Stimulated activated CD4-positive, alpha-beta T cell treated with anti-CD3 and anti-CD28 coated beads, Interleukin-12 subunit alpha, Interleukin-12 subunit beta, amount 100 ng/mL, for 4 hours (primary cell): ENCODE measurements around the gene RALBP1.
A peak's percentile ranks its signal among the peaks of the same experiment; 100 is the strongest.
"Not testable (repeated sequence)": the region's sequence is repeated elsewhere in the genome, so short reads cannot be mapped to it uniquely, and the experiment has no call there.

Experiments
- DNase-seq: peaks from one replicate; pipeline ENCODE4 v3.0.0-alpha.2; 2020

RALBP1 gene

DNA sequence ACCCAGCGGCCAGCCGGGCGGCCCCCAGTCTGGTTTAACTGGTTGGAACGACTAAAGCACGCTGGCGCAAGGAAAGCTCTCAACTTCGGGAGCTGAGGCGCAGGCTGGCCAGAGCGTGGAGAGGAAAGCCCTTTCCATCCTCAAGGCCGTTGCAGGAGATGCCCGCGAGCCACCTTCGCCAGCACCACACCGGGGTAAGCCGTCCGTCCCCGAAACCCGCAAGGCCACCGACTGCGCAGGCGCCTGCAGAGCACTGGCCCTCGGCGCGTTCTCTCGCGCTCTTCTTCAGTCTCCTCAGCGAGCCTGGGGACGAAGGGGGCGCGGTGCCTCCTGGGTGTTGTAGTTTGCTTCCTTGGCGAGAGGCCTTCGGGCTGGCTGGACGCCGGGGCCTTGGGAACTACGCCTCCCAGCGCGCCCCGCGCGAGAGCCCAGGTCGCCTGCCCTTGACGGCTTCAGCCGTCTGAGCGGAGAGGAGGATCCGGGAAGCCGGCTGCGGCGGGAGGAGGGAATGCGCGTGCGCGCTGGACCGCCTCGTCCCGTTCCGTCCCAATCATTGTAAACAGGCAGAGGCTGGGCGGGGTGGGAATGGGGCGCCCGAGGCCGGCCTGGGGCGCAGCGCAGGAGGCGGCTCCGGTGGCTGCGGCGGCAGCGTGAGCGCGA, at the start of gene RALBP1:
Gene RALBP1 (plus strand): TSS at position 531 of the 660 bp plus-strand sequence. CDS start 37,533 bp downstream, outside the sequence.
- peak; percentile 96 for DNase-seq

DNA sequence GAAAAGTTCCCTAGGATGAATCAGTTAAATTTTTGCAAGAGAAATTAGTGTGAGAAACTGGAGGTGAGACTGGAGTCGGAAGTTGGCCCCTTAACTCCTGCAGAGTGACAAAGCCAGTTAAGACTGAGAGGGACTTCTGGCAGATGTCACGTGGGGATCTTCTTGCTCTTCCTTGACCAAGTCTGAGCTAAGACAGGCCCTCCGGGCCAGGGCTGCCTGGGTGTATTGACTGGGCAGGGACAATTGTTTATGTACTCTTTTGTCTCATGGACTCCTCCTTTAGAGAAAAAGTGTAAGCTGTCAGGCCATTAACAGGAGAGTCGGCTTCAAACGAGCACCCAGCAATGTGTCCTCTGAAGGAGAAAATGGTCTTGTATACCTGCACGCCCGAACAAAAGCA, 48.6 kb upstream of the RALBP1 start:
- no peak for DNase-seq

GRCh38 chr18:9428301-9428706, 47.0 kb upstream of the RALBP1 start:
- DNase-seq, result no peak

DNA sequence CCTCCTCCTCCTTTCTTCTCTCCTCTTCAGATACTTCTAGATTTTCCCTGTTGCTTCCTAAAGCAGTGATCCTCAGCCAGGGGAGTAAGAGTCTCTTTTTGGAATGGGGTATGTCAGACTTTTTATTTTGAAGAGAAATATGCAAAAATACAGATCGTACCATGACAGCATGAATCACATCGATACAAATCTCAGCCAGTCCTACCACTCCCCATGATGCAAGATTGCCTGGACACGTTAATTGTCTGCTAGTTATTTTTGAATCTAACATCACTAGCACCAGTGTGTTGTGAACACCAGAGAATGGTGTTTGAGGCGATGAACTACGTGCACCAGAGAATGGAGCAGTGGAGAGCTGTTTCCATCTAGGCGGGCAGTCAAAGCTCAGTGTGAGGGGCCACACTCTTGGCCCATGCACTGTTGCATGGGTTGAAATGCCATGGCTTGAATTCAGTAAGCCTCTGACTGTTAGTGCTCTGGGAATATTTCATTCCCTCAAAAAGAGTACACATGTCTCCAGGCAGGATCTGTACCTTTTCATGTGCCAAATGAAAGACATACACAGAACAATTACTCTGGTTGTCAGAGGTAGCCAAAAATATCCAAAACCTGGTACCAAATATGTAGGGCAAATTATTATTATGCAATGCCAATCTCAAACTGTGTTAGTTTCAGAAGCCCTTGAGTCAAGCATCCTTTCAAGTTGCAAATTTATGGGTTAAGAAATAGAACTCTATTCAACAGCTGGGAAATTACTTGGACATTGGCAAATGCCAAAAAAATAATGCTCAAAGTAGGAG, 46.3 kb upstream of the RALBP1 start:
- DNase-seq, result no peak

GRCh38 chr18:9429662-9429993, 45.7 kb upstream of the RALBP1 start:
- no peak for DNase-seq

DNA sequence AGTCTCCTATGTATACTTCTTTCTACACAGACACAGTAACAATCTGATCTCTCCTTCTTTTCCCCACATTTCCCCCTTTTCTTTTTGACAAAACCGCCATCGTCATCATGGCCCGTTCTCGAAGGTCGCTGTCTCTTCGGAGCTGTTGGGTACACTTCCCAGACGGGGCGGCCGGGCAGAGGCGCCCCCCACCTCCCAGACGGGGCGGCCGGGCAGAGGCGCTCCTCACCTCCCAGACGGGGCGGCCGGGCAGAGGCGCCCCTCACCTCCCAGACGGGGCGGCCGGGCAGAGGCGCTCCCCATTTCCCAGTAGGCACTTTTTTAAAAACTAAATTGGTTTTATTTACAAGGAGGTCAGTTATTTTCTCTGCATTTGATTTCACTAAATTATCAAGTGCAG, 45.0 kb upstream of the RALBP1 start:
- DNase-seq, result not testable (repeated sequence)

- no peak for DNase-seq
Measured at GRCh38 chr18:9431296-9431695, 44.0 kb upstream of the RALBP1 start.

DNA sequence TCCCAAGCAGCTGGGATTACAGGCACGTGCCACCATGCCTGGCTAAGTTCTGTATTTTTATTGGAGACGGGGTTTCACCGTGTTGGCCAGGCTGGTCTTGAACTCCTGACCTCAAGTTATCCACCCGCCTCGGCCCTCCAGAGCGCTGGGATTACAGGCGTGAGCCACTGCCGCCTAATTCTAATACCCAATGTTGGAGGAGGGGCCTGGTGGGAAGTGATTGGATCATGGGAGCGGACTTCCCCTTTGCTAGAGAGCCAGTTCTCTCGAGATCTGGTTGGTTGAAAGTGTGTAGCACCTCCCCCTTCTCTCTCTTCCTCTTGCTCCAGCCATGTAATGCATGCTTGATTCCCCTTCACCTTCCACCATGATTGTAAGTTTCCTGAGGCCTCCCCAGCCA, 42.2 kb upstream of the RALBP1 start:
- not testable (repeated sequence) for DNase-seq

GRCh38 chr18:9433671-9434121, 41.6 kb upstream of the RALBP1 start:
- DNase-seq, result no peak

GRCh38 chr18:9434122-9434701, 41.1 kb upstream of the RALBP1 start:
- no peak for DNase-seq

GRCh38 chr18:9435041-9435440, 40.3 kb upstream of the RALBP1 start:
- no peak for DNase-seq

DNA sequence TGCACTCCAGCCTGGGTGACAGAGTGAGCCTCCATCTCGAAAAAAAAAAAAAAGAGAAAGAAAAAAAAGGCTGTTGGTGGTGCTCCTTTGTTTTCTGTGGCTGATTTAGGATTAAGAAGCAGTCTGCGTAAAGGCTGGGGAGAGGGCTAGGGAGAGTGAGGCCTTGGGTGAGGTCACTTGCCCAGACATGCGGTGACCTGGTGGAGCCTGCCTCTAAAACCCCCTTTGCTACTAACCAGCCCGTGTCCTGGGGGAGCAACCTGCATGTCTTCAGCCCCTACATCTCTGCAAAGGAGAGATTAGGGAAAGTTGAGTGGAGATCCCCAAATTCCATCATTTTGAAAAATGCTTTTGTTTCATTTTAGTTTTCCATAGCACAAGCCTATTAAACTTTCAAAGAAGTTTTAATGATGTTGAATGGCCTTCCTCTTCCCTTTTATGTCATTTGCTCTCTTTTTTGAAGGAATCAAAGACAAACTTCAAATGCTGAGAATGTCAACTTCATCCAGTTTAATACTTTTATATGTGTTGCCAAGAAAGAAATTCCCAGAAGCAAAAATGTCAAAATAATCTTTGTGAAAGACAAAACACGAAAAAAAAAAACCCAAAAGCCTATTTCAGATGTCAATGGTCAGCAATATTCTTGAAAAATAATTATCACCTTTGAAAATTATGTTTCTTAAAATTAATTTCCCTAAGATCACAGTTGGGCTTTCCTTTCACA, 38.9 kb upstream of the RALBP1 start:
- no peak for DNase-seq

DNA sequence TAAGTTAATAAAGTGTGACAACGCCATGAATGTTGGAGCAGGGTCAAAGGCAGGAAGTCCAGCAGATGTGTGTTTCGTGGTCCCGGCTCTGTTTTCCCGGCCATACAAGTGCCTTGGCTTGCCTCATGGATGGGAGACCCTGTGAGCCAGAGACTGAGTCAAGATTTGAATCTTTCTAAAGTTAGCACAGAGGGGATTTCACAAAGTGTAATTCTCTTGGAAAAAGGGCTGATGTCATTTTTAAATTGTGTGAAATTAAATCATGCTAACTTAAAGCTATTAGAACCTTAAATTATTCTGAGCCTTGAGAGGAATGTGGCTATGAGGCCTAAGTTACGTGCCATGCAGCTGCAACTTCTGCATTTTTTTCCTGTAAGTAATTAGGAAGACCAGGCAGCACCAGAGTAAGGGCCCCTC, 38.3 kb upstream of the RALBP1 start:
- no peak for DNase-seq

DNA sequence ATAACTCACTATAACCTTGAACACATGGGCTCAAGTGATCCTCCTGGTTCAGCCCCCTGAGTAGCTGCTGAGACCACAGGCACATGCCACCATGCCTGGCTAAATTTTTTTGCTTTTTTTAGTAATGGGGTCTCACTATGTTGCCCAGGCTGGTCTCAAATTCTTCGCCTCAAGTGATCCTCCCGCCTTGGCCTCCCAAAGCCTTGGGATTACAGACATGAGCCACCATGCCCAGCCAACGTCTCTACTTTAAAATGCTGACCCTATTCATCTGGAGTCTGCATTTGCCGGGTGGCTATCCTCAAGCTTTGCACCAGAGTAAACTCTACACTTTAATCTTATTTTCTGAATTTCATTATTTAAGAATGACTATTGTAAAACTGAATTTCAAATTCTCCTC, 37.6 kb upstream of the RALBP1 start:
- DNase-seq, result no peak

DNA sequence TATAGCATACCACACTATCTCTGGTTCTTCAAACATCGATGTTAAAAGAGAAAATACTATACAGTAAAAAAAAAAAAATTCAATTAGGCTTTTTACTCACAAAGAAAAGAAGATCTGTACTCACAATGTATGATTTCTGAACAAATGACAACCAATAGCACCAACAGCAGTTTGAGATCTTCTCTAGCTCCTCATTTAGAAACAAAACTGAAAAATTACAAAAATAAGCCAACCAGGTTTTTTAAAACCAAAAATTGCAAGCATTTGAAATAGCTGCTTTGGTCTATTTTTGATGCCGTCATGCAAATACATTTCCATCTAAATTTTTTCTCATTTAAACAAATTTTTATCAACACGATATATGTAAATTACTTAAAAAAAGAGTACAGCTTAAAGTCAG, 34.3 kb upstream of the RALBP1 start:
- no peak for DNase-seq

DNA sequence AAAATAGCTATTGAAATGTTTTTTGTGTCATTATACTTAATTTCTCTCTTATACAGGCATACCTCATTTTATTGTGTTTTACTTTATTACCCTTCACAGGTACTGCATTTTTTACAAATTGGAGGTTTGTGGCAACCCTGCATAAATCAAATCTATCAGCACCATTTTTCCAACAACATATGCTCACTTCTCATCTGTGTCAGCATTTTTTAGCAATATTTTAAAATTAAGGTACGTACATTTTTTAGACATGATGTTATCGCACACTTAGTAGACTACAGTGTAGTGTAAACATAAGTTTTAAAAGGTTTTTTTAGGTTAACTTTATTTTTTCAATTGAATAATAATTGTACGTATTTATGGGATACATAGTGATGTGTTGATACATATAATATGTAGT, 30.8 kb upstream of the RALBP1 start:
- no peak for DNase-seq

DNA sequence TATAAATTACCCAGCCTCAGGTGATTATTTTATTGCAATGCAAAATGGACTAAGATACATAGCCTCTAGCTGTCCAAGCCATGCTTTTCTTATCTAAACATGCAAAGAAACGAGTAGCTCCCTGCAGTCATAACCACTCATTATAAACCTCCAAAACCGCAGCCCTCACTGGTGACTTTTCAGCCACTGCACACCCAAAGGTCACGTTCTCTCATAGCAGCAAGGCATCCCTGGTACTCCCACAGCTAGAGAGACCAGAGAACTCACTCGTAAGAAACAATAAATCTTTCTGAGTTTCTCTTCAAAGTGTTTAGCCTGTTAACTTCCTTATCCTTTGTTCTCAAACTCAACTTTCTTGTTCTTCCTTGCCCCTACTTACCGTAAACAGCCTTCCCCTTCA, 28.5 kb upstream of the RALBP1 start:
- DNase-seq, result no peak

- DNase-seq, result no peak
Measured at GRCh38 chr18:9447334-9447733, 28.0 kb upstream of the RALBP1 start.

GRCh38 chr18:9449600-9450414, 25.5 kb upstream of the RALBP1 start:
- DNase-seq, result no peak

GRCh38 chr18:9450920-9451319, 24.4 kb upstream of the RALBP1 start:
- not testable (repeated sequence) for DNase-seq

DNA sequence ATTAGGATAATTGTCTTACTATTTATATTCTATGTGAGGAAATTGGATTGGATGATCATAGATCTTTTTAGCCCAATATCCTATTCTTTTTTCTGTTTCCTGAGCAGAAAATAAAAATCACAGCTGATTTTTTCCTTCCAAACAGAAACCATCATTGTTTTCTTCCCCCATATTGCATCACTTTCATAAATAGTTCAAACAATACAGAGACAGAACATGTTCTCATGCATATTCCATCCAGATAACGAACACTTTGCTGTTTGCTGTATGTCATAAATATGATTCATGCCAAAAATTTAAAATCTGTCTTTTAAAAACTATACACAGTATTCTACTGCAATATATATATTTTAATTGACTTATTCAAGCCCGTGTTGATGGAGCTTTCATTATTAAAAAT, 22.0 kb upstream of the RALBP1 start:
- DNase-seq, result no peak

DNA sequence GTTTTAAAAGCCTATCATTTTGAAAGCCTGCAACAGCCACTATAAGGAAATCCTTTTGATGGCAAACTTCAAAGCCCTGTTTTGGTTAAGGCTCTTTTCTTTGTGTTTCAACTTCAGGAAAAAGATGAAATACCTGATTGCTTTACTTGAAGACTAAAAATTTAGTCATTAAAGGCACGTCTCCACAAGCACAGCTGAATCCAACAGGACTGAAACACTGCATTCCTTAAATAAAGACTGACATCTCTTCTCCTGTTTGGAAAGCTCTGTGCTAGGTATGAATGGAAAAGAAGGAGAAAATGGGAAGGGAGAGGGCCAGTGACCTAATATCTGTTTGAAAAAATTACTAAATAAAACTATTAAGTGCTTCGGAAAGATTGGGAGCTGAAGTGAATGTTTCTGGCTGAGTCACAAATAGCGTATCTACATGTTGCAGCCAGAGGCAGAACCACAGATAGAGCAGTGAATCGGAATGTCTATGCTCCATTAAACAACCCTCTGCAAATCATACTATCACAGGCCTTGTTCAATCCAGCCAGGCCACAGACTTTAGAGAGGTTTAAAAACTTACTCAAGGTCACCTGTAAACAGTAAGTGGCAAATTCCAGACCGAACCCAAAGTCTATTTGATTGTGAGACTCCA, 21.1 kb upstream of the RALBP1 start:
- DNase-seq, result no peak
